GM12873 (cell line): ENCODE measurements around the gene ULK4.

Experiments
- CTCF ChIP-seq: IDR thresholded peaks from 2 replicates; pipeline ENCODE4 v1.5.1; 2012; ENCODE audit warnings: low read depth, mild to moderate bottlenecking, moderate library complexity, low read length, control low read depth; ENCODE audit not compliant: insufficient read depth; ENCODE audit errors: missing control alignments

Gene ULK4

GRCh38 chr3:41999909-42000308 lies 38.0 kb upstream of the ULK4 start:
- no peak for TF ChIP-seq CTCF

GRCh38 chr3:41997702-41998550 lies 36.0 kb upstream of the ULK4 start:
- peak; percentile 50 for TF ChIP-seq CTCF

DNA sequence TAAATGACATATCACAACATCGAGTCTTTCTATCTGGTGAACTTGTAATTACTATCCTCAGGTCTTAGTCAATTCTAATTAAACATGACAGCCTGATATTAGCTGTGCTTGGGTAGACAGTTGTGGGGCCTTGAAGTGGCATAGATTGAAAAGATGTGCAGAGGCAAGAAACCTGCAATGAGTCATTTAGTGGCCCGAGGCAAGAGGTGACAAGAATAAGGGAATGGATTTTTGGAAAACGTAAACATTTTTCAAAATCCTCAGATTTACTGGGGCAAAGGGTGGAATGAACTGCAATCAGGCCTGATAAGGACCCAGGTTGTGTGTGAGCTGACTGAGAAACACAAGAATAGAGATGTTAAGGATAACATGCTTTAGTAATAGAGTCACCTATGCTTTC lies 29.5 kb upstream of the ULK4 start:
- TF ChIP-seq CTCF: no peak

GRCh38 chr3:41989518-41989917 lies 27.6 kb upstream of the ULK4 start:
- no peak for TF ChIP-seq CTCF

DNA sequence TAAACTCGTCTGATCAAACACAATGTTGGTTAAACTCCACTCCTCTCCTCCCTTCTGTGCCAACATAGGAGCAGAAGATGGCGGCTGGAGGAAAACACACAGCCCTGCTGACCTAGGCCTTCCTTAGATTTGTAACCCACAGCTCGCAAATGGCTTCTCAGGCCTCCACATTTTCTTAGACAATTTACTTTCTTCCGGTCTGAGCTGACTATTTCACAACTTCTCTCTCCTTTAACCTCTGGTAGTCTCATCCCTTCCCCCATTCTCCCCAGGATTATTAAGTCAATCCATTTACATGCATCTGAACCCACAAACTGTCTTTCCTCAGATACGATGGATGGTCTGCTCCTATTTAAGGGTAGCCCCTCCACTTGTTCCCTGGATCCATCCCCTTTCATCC lies 25.7 kb upstream of the ULK4 start:
- TF ChIP-seq CTCF: no peak

- TF ChIP-seq CTCF: no peak
These were observed 24.7 kb upstream of the ULK4 start for GRCh38 chr3:41986561-41986960.

DNA sequence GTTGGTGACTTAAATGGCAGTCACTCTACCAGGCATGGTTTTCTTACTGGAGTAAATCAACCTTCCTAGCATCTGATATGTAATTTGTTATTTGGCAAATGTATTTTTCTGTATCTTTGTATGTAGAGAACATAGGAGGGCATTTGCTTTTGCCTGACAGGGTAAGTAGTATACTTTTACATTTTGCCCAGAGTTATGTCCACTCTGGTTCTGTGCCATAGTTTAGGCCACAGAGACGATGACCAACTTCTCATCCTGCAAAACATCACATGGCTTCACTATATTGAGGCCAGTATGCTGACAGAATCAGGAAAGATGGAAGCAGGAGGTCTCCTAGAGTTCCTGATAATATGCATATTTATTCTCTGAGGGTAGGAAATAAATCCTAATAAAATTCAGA lies 23.1 kb upstream of the ULK4 start:
- TF ChIP-seq CTCF: no peak
